Sciatic nerve (tissue), 2 donors: ENCODE measurements around the gene VEZT. TPM values are rescaled to one million over a fixed set of nuclear protein-coding genes. Genes with fewer than 3 reads are reported as not detected.
A peak's percentile ranks its signal among the peaks of the same experiment; 100 is the strongest.
"Not testable (repeated sequence)": the region's sequence is repeated elsewhere in the genome, so short reads cannot be mapped to it uniquely, and the experiment has no call there.

Experiments
- ATAC-seq: fragments of 200-7000 bp; cut with Tn5 transposase; one replicate; pipeline ENCODE4 v1.9.1; 2020; ENCODE audit warnings: mild to moderate bottlenecking, moderate library complexity
- DNase-seq: peaks from one replicate; pipeline ENCODE4 v3.0.0-alpha.2; 2020; ENCODE audit warnings: low spot score
- intact Hi-C: fragments of 100-400 bp; cut with DNase I; formaldehyde crosslinking; loops from one replicate; pipeline ENCODE4 v1.14.2; 2022
- total RNA-seq: library from RNA; stranded (reverse); fragmentation: NEBNext Ultra II Directional; extraction: Animal tissue kit (Norgen Biotek cat#: 25700); gene quantifications from one replicate; pipeline ENCODE4 v1.2.1, GENCODE V29; 2021
- donor health status: DM: no; HTN: no; CAD: no.
- donor health status: DM: no; HTN: no; CAD: no.

The VEZT gene
- total RNA-seq, 1 donor from 2014 or later, result 71.6 TPM

GRCh38 chr12:95218150-95219133, 835 bp downstream of the VEZT start:
- ATAC-seq (peak; percentile 83), DNase-seq (peak; percentile 89)
- intact Hi-C loops, result no loop called here

DNA sequence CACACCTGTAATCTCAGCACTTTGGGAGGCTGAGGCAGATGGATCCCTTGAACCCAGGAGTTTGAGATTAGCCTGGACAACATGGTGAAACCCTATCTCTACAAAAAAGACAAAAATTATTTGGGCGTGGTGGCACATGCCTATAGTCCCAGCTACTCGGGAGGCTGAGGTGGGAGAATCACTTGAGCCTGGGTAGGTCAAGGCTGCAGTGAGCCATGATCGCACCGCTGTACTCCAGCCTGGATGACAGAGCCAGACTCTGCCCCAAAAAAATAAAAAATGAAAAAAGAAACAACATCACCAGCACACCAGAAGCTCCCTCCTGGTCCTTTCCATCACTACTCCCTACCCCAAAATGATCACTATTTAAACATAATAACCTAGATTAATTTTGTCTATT, 2.6 kb downstream of the VEZT start:
- intact Hi-C loops, result no loop called here
- DNase-seq (no peak), ATAC-seq (no peak)

GRCh38 chr12:95220726-95221125, 3.1 kb downstream of the VEZT start:
- ATAC-seq (no peak), DNase-seq (no peak)
- intact Hi-C loops, result no loop called here

DNA sequence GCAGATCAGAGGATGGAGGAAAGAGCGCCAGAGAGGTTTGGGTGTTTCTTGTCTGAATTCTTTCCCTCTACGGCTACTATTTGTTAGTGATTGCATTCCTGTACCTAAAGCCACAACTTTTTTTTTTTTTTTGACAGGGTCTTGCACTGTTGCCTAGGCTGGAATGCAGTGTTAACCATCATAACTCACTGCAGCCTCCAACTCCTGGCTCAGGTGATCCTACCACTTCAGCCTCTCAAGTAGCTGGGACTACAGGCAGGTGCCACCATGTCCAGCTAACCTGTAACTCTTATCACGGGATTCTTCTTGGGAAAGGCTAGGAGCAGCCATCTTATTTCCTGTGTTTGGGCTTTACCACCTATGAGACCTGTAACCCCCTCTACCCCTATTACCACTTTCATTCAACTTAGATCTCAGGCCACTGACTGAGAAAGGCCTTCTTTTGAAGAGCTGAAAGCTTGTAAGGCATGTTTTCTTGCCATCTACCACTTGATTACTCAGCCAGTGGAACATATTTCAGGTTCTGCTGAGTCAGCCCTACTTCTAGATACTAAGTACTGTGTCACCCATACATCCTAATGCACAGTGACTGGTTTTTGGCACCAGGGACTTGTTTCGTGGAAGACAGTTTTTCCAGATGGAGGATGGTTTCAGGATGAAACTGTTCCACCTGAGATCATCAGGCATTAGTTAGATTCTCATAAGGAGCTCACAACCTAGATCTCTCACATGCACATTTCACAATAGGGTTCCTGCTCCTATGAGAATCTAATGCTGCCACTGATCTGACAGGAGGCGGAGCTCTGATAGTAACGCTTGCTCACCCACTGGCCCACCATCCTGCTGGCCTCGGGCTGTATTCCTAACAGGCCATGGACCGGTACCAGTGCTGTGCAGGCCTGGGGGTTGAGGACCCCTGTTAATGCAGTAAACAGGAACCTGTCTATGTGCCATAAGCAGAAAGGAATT, 6.9 kb downstream of the VEZT start:
- ATAC-seq (no peak), DNase-seq (no peak)
- intact Hi-C loops, result no loop called here

DNA sequence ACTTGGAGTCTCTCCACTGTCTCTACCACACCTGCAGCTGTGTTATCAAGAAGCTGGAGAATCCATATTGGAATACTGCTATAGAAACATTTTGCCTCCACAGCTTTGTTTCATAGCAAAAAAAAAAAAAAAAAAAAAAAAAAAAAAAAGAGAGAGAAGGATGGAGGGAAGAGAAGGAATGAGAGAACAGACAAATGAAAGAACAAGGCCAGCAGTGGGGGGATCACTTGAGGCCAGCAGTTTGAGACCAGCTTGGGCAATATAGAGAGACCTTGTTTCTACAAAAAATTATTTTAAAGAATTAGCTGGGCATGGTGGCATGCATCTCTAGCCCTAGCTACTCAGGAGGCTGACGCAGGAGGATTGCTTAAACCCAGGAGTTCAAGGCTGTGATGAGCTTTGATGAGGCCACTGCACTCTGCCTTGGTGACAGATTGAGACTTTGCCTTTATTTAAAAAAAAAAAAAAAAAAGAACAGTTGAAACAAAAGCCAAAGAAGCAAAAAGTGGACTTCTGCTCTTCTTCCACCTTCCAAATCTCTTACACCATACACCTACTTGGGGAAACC, 8.1 kb downstream of the VEZT start:
- no peak for ATAC-seq
- intact Hi-C loops, result no loop called here
- DNase-seq, result no peak

DNA sequence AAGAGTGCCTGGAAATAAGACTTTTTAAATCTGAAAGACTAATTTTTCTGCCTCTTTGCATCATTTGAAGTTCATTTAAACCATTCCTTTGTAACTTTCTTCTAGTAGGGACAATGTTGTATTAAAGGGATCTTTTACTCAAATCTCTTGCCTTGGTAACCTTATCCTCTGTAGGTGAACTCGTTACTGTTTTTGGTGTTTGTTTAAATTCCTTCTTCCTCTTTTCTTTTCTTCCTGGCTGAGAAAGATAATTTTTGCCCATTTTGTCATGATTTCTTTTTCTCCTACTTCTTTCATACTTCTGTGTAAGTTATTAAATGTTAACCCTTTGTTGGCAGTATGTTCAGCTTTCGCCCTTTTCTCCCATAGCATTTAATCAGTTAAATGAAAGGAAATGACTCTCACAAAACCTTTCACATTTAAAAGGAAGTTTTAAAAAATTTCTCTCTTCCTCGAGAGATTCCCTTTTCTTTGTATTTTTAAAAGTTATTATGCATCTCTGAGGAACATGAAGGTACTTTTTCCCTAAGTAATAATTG, 10.3 kb downstream of the VEZT start:
- no peak for DNase-seq
- ATAC-seq, result no peak
- intact Hi-C loops, result no loop called here

DNA sequence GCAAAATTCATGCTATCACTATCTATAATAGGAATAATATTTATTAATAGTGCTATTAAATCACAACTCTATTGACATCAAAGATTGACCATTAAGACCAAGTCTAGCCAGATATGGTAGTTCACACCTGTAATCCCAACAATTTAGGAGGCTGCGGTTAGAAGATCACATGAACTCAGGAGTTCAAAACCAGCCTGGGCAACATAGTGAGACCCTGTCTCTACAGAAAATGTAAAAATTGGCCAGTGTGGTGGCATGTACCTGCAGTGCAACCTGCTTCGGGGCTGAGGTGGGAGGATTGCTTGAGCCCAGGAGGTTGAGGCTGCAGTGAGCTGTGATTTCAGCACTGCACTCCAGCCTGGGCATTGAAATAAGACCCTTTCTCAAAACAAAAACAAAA, 11.0 kb downstream of the VEZT start:
- DNase-seq (no peak), ATAC-seq (no peak)
- intact Hi-C loops, result no loop called here

DNA sequence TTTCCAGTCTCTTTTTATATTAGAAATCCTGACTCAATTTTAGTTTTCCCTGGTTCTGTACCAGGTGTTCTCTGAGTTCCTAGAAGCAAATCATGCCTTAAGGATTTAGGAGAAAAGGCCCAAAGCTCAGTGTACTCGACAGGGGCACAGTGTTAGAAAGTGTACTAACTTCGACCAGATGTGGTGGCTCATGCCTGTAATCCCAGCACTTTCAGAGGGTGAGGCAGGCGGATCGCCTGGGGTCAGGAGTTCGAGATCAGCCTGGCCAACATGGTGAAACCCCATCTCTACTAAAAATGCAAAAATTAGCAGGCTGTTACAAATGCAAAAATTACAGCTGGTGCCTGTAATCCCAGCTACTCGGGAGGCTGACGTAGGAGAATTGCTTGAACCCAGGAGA, 12.0 kb downstream of the VEZT start:
- intact Hi-C loops, result no loop called here
- DNase-seq (no peak), ATAC-seq (no peak)

DNA sequence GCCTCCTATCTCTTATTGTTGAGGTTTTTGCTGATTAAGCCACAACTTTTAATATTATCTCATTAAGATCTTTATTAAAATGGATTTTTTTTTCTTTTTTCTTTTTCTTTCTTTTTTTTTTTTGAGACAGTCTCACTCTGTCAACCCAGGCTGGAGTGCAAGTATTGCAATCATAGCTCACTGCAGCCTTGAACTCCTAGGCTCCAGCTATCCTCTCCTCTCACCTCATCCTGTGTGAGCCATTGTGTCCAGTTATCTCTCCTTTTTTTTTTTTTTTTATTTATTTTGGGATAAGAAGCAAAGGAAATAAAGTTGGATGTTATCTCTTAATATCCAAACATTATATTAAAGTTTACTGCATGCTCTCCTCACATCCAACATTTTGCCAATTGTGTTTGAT, 12.7 kb downstream of the VEZT start:
- no peak for DNase-seq
- intact Hi-C loops, result no loop called here
- ATAC-seq, result no peak

GRCh38 chr12:95231190-95231589, 13.6 kb downstream of the VEZT start:
- intact Hi-C loops, result no loop called here
- no peak for ATAC-seq
- no peak for DNase-seq

GRCh38 chr12:95234187-95234586, 16.6 kb downstream of the VEZT start:
- ATAC-seq, intact Hi-C loops, DNase-seq: not testable (repeated sequence)

- DNase-seq, intact Hi-C loops, ATAC-seq: not testable (repeated sequence)
Observed at GRCh38 chr12:95235621-95236020, 18.0 kb downstream of the VEZT start.

DNA sequence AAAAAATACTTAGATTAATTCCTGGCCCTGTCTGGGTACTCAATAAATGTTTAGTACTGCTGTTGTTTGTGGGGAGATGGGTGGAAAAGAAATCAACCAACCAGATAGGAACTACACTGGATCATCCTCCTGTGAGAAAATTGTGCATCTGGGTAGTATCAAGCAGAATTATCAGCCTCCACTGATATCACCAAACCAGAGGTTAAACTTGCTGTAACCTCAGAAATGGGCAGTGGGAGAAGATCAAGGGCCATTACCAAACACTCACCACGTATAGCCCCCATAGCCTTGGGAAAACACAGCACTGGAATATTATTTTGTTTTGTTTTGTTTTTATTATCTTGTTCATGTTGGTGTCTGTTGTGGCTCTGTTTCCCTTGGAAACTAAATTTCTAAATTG, 19.7 kb downstream of the VEZT start:
- no peak for ATAC-seq
- intact Hi-C loops, result no loop called here

DNA sequence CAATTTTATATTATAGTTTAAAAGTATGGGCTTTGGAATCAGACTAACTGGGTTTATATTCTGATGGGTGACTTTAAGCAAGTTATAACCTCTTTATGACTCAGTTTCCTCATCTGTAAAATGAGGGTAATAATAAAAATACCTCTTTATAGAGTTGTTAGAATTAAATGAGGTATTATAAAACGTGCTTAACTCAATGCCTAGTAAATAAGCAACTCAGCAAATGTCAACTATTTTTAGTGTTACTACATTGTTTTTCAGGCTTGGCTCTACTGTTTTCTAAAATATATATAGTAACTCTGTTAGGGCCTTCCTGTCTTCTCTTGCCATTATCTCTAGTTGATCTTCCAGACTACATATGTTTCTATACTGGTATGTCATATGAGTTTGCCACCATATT, 20.5 kb downstream of the VEZT start:
- ATAC-seq (no peak), DNase-seq (no peak)
- intact Hi-C loops, result no loop called here

More for the DNA sequence above, 19.7 kb downstream of the VEZT start:
- DNase-seq, result no peak

GRCh38 chr12:95239216-95239615, 21.6 kb downstream of the VEZT start:
- no peak for DNase-seq
- no peak for ATAC-seq
- intact Hi-C loops, result no loop called here

GRCh38 chr12:95239835-95240234, 22.2 kb downstream of the VEZT start:
- intact Hi-C loops, ATAC-seq: not testable (repeated sequence)

DNA sequence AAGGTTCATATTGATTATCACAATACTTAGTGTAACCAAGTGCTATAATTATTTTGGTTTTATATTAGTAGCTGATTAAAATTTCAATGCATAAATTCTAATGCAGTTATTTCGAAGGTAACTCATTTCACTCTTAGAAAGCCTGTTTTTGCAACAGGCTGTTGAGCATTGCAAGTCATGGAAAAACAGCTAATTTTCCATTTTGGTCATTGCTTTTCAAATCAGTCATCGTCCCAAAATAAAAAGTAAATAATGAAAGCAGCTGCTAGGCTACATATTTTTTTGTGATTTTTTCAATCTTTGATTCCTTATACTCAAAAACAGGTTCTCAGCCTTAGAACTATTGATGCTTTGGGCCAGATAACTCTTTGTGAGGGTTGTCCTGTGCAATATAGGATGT, 22.9 kb downstream of the VEZT start:
- DNase-seq (no peak), ATAC-seq (no peak)
- intact Hi-C loops, result no loop called here

More at GRCh38 chr12:95239835-95240234, 22.2 kb downstream of the VEZT start:
- not testable (repeated sequence) for DNase-seq

- ATAC-seq, intact Hi-C loops, DNase-seq: not testable (repeated sequence)
Observed at GRCh38 chr12:95241138-95241537, 23.5 kb downstream of the VEZT start.
